HG03520 (cell line): ENCODE data around the gene AGO1.
"Not testable (repeated sequence)": the region's sequence is repeated elsewhere in the genome, so short reads cannot be mapped to it uniquely, and the experiment has no call there.

Experiments
- ATAC-seq: cut with Tn5 transposase; IDR thresholded peaks from one replicate; pipeline ENCODE4 v1.9.1; 2021; ENCODE audit warnings: mild to moderate bottlenecking, moderate library complexity; ENCODE audit not compliant: unreplicated experiment

Gene AGO1

GRCh38 chr1:35914717-35915116, 31.7 kb downstream of the AGO1 start:
- no peak for ATAC-seq

- ATAC-seq, result no peak
These were observed 32.7 kb downstream of the AGO1 start for GRCh38 chr1:35915693-35916092.

GRCh38 chr1:35923791-35924221, 40.8 kb downstream of the AGO1 start:
- ATAC-seq, result no peak

GRCh38 chr1:35924838-35925237, 41.8 kb downstream of the AGO1 start:
- ATAC-seq, result no peak

GRCh38 chr1:35925741-35926140, 42.7 kb downstream of the AGO1 start:
- no peak for ATAC-seq

- no peak for ATAC-seq
These were observed 44.5 kb downstream of the AGO1 start for GRCh38 chr1:35927472-35927871.

GRCh38 chr1:35929730-35930592, 47.0 kb downstream of the AGO1 start:
- no peak for ATAC-seq

- peak; percentile 83 for ATAC-seq
These were observed 47.8 kb downstream of the AGO1 start, which contains the start of gene AGO3 for GRCh38 chr1:35930593-35931445. AGO3 (plus strand) TSS chr1:35931105; CDS start chr1:35931427, 322 bp downstream.

- ATAC-seq, result peak; percentile 27
These were observed 48.6 kb downstream of the AGO1 start for GRCh38 chr1:35931446-35932157.

GRCh38 chr1:35932158-35932636, 49.2 kb downstream of the AGO1 start:
- ATAC-seq, result no peak

GRCh38 chr1:35932941-35933340, 49.9 kb downstream of the AGO1 start:
- no peak for ATAC-seq

- no peak for ATAC-seq
These were observed 52.7 kb downstream of the AGO1 start for GRCh38 chr1:35935442-35936388.

- no peak for ATAC-seq
These were observed 53.8 kb downstream of the AGO1 start for GRCh38 chr1:35936838-35937237.

- no peak for ATAC-seq
These were observed 56.5 kb downstream of the AGO1 start for GRCh38 chr1:35939484-35939883.

GRCh38 chr1:35945327-35945726, 62.3 kb downstream of the AGO1 start:
- ATAC-seq, result no peak

- no peak for ATAC-seq
These were observed 64.5 kb downstream of the AGO1 start for GRCh38 chr1:35947547-35947946.

GRCh38 chr1:35958558-35958957, 75.5 kb downstream of the AGO1 start:
- no peak for ATAC-seq

GRCh38 chr1:35959304-35959703, 76.3 kb downstream of the AGO1 start:
- no peak for ATAC-seq

- ATAC-seq, result no peak
These were observed 79.9 kb downstream of the AGO1 start for GRCh38 chr1:35962952-35963351.

- ATAC-seq, result not testable (repeated sequence)
These were observed 81.3 kb downstream of the AGO1 start for GRCh38 chr1:35964277-35964676.
